Measurements from ENCODE around the gene COP1.
"Not testable (repeated sequence)": the region's sequence is repeated elsewhere in the genome, so short reads cannot be mapped to it uniquely, and the experiment has no call there.

Gene COP1

DNA sequence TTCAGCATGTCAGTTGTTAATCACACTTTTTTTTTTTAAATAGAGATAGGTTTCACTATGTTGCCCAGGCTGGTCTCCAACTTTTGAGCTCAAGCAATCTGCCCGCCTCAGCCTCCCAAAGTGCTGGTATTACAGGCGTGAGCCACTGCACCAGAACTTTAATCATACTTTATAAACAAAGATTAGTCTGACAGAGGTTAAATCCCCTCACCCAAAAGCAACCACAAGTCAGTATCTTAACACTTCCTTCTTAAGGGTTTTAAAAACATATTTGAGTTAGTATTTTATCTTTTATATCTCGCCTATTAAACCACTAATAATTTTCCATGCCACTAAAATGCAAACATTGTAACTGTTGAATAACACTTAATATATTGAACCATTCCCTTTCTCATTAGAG lies 70.2 kb downstream of the COP1 start:
- no peak for DNase-seq (ENCODE audit: low read depth in 2 of 3, low spot score in 2 of 3)

GRCh38 chr1:176134666-176135065 lies 72.4 kb downstream of the COP1 start:
- DNase-seq (ENCODE audit: low read depth in 2 of 3, low spot score in 2 of 3) = no peak

- DNase-seq (ENCODE audit: low read depth in 2 of 3, low spot score in 2 of 3) = no peak
These were observed 84.8 kb downstream of the COP1 start for GRCh38 chr1:176122282-176122681.

GRCh38 chr1:176119549-176119948 lies 87.5 kb downstream of the COP1 start:
- DNase-seq (ENCODE audit: low read depth in 2 of 3, low spot score in 2 of 3) = no peak

DNA sequence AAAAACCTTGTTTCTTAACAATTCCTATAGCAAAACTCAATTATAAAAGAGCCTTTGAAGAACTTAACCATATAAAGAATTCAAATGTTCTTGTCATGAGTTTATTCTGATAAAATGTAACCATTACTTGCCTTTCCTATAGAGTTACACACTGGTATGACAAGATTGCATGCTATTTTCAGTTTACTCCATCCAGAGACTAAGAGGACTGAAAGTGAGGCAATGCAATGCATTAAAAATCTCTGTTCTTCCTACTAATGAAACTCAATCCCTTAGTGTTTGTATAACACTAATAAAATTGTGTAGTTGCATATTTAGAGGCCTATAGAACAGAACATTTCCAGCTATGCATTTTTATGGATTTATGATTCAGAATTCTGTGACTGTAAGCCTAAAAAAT lies 88.1 kb downstream of the COP1 start:
- DNase-seq (ENCODE audit: low read depth in 2 of 3, low spot score in 2 of 3) = no peak

DNA sequence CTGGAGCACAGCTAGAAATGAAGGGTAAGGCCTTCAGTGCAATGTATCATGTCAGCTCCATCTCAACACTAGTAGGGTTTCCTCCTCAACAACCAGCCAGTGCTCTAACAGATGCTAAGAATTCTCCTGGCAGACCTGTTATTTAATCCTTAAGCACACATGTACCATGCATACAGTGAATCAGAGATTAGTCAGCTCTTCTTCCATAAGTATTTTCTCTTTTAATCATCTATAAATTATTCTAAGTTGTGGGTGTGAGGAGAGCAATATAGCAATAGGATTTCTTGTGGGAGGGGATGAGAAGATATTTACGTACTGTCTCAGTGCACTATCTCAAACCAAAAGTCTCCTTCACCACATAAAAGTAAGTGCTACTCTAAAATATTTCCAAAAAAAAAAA lies 95.3 kb downstream of the COP1 start:
- DNase-seq (ENCODE audit: low read depth in 2 of 3, low spot score in 2 of 3) = no peak

- no peak for DNase-seq (ENCODE audit: low read depth in 2 of 3, low spot score in 2 of 3)
These were observed 96.9 kb downstream of the COP1 start for GRCh38 chr1:176110203-176110602.

DNA sequence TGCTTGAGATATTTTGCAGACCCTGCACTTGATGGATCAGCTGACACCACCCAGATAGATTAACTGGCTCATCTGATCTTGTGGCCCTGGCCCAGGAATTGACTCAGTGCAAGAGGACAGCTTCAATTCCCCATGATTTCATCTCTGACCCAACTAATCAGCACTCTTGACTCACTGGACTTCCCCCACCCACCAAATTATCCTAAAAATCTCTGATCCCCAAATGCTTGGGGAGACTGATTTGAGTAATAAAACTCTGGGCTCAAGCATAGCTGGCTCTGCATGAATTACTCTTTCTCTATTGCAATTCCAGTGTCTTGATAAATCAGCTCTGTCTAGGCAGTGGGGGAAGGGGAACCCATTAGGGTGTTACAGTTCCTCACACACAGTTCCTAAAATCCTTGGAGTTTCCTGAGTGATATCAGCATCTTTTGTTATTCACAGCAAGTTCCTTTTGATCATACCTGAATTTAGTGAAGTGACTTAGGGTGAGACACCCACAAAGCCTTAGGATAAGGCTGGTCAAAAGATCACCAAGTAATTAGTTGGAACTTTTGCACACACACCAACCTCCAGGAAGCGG lies 104.2 kb downstream of the COP1 start:
- peak in 1 of 3 experiments; percentile 7 for DNase-seq (ENCODE audit: low read depth in 2 of 3, low spot score in 2 of 3)

- no peak for DNase-seq (ENCODE audit: low read depth in 2 of 3, low spot score in 2 of 3)
These were observed 105.0 kb downstream of the COP1 start for GRCh38 chr1:176101951-176102642.

DNA sequence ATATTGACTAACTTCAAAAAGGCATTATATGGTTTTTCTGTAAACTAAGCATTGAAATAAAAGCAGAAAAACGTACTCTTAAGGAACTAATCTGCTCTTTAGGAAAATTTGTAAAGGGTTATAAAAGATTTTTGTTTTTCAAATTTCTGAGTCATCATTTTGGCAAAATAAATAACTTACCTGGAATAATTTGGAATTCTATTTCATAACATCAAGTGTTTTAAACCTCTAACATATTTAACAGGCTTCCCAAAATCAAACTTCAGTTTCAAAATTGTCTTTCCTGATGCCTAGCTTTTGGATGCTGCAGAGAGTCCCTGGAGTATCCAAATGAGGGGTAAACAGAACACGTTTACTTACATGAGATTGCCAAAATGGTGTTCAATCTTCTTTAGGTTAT lies 108.5 kb downstream of the COP1 start:
- no peak for DNase-seq (ENCODE audit: low read depth in 2 of 3, low spot score in 2 of 3)

DNA sequence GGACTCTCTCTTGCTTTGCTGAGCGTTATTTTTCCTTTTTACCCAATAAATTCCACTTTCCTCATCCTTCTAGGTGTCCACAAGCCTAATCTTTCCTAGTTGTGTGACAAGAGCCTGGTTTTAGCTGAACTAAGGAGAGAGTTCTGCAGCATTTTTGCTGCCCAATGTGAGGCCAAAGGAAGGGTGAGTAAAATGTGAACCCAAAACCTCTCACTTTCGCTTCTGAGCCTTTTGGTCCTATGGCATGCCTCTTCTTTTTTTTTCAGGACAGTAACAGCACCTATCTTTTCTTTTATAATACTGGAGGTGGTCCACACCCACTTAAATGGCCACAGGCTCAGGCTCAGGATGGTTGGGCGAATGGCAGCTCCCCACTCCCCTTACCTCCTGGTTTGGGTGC lies 111.1 kb downstream of the COP1 start:
- no peak for DNase-seq (ENCODE audit: low read depth in 2 of 3, low spot score in 2 of 3)

GRCh38 chr1:176090766-176091165 lies 116.3 kb downstream of the COP1 start:
- DNase-seq (ENCODE audit: low read depth in 2 of 3, low spot score in 2 of 3) = no peak

DNA sequence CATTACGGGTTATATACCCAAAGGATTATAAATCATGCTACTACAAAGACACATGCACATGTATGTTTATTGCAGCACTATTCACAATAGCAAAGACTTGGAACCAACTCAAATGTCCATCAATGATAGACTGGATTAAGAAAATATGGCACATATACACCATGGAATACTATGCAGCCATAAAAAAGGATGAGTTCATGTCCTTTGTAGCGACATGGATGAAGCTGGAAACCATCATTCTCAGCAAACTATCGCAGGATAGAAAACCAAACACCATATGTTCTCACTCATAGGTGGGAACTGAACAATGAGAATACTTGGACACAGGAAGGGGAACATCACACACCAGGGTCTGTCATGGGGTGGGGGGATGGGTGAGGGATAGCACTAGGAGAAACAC lies 119.3 kb downstream of the COP1 start:
- not testable (repeated sequence) for DNase-seq (ENCODE audit: low read depth in 2 of 3, low spot score in 2 of 3)

DNA sequence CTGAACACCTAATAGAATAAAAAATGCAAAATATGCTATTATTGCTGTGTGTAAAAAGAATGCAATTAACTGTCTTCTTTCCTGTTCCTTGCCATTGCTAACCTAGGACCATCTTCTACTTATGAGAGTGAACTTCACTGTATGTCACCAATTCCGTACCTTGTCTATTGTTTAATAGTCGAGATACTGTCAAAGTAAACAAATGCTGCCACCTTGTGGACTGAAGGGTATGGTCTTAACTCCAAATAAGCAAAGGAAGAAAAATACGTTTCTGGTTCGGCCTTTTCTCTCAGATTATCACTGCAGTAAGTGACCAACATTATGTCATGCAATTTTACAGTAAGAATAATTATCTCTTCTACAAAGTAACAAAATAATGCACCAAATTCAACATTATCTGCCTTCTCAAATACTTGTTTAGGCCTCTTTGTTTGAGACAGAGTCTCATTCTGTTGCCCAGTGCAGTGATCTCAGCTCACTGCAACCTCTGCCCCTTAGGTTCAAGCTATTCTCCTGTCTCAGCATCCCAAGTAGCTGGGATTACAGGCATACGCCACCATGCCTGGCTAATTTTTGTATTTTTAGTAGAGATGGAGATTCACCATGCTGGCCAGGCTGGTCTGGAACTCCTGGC lies 133.4 kb downstream of the COP1 start:
- DNase-seq (ENCODE audit: low read depth in 2 of 3, low spot score in 2 of 3) = no peak

- DNase-seq (ENCODE audit: low read depth in 2 of 3, low spot score in 2 of 3) = no peak
These were observed 138.2 kb downstream of the COP1 start for GRCh38 chr1:176068901-176069300.

- DNase-seq (ENCODE audit: low read depth in 2 of 3, low spot score in 2 of 3) = no peak
These were observed 138.8 kb downstream of the COP1 start for GRCh38 chr1:176068256-176068655.

GRCh38 chr1:176066709-176067108 lies 140.4 kb downstream of the COP1 start:
- DNase-seq (ENCODE audit: low read depth in 2 of 3, low spot score in 2 of 3) = no peak

GRCh38 chr1:176058686-176059085 lies 148.4 kb downstream of the COP1 start:
- DNase-seq (ENCODE audit: low read depth in 2 of 3, low spot score in 2 of 3) = no peak

DNA sequence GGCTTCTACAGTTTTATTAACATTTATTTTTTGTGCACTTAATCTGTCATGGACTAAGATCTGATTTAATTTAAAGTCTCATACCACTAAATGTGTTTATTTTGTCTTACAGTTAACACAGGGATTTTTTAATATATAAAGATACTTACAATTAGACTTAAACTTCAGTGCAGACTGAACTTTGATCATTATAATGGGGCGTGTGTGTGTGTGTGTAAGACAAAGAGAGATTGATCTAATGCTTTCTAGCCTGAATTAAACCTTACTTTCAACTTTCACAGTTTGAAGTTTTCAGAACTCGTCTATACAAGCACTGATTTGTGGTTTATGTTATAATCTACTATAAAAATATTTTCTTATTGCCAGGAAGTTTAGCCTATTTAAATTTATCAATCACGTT lies 150.8 kb downstream of the COP1 start:
- no peak for DNase-seq (ENCODE audit: low read depth in 2 of 3, low spot score in 2 of 3)

DNA sequence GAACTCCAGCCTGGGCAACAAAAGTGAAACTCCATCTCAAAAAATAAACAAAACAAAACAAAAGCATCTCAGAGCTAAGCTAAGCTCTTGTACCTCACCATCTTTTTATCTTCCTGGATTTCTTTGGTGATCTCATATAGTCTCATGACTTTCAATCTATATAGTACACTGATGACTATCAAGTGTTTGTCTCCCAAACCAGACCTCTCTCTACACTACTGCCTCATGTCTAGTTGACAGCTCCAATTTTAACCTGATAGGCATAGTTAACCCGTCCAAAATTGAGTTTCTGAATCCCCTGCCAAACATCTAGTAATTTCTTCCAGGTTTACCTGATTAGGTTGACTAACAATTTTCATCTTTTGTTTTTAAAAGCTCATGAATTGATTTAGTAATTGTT lies 151.7 kb downstream of the COP1 start:
- DNase-seq (ENCODE audit: low read depth in 2 of 3, low spot score in 2 of 3) = no peak

- DNase-seq (ENCODE audit: low read depth in 2 of 3, low spot score in 2 of 3) = no peak
These were observed 155.1 kb downstream of the COP1 start for GRCh38 chr1:176051902-176052518.

GRCh38 chr1:176051402-176051801 lies 155.7 kb downstream of the COP1 start:
- no peak for DNase-seq (ENCODE audit: low read depth in 2 of 3, low spot score in 2 of 3)

Measured in activated CD8-positive, alpha-beta memory T cell treated with anti-CD3 and anti-CD28 coated beads for 48 hours (primary cell).